Left lung (tissue), 10 donors: ENCODE data around the gene CHRND. TPM values are rescaled to one million over a fixed set of nuclear protein-coding genes. Genes with fewer than 3 reads are reported as not detected.

Source experiments
- ATAC-seq: fragments of 200-7000 bp; cut with Tn5 transposase; one replicate; pipeline ENCODE4 v1.9.1; 2020; ENCODE audit warnings: moderate library complexity
- DNase-seq, 4 donors: peaks; one replicate each; pipeline ENCODE4 v3.0.0-alpha.2; 2013 to 2020
- H3K27ac ChIP-seq, 2 donors: fragments of 200-600 bp; sonication (generic) in 1 of 2; one replicate each; pipeline versions ENCODE4 v1.5.0 to v1.8.0; 2020 to 2021
- H3K27me3 ChIP-seq, 2 donors: fragments of 200-600 bp; sonication (generic) in 1 of 2; one replicate each; pipeline versions ENCODE4 v1.5.0 to v1.8.0; 2020 to 2021
- H3K36me3 ChIP-seq, 2 donors: fragments of 200-600 bp; sonication (generic) in 1 of 2; one replicate each; pipeline versions ENCODE4 v1.5.0 to v1.8.0; 2020 to 2021
- H3K4me1 ChIP-seq, 2 donors: fragments of 200-600 bp; one replicate each; pipeline ENCODE4 v1.8.0; 2021
- H3K4me3 ChIP-seq, 2 donors: fragments of 200-600 bp; sonication (generic) in 1 of 2; one replicate each; pipeline versions ENCODE4 v1.5.0 to v1.8.0; 2020 to 2021; ENCODE audit warnings: mild to moderate bottlenecking in 1 of 2
- H3K9me3 ChIP-seq, 2 donors: fragments of 200-600 bp; sonication (generic) in 1 of 2; one replicate each; pipeline versions ENCODE4 v1.5.0 to v1.8.0; 2020 to 2021
- CTCF ChIP-seq, 2 donors: fragments of 200-600 bp; sonication (generic) in 1 of 2; IDR thresholded peaks; one replicate each; pipeline versions ENCODE4 v1.5.0 to v1.8.0; 2021; ENCODE audit warnings: antibody characterized with exemption in 2 of 2
- intact Hi-C, 2 donors: fragments of 100-400 bp; cut with DNase I; formaldehyde crosslinking; loops; one replicate each; pipeline versions ENCODE4 v1.11.2 to v1.14.2; 2022
- polyA plus RNA-seq, 6 donors: library from polyadenylated mRNA; unstranded; fragments of 120-200 nt; gene quantifications; one replicate each; pipeline ENCODE4 v1.2.1, GENCODE V29; 2013; ENCODE audit not compliant: insufficient read length in 6 of 6
- total RNA-seq, 2 donors: library from RNA; stranded (reverse); fragmentation: NEBNext Ultra II Directional; extraction: Animal tissue kit (Norgen Biotek cat#: 25700); gene quantifications; one replicate each; pipeline ENCODE4 v1.2.1, GENCODE V29; 2021
- donor health status: DM: no; HTN: yes; CAD: no.
- donor health status: DM: no; HTN: no; CAD: no.

CHRND gene
- total and polyA plus RNA-seq, 8 donors: not detected

GRCh38 chr2:232584238-232584637 is 58.3 kb downstream of the CHRND start:
- no peaks in the 10 kb centered on the region for H3K9me3 ChIP-seq
- DNase-seq: no peak
- peaks cover 0 to 42% of the 10 kb centered on the region in 2 donors for H3K36me3 ChIP-seq
- ATAC-seq: no peak
- TF ChIP-seq CTCF (IDR thresholded peaks at IDR 0.05): no peak
- H3K4me1 ChIP-seq: peaks cover 2 to 4% of the 10 kb centered on the region in 2 donors
- no peak overlapping the region for H3K27ac ChIP-seq
- no peaks in the 10 kb centered on the region for H3K27me3 ChIP-seq
- intact Hi-C loops: no loop called here
- no peak overlapping the region for H3K4me3 ChIP-seq

Other genes starting within 250 kb of the CHRND start
- 10 to 100 TPM in 1 of 2 donors, 1 to 10 TPM in 1; 3.1 to 14.1 TPM for gene ALPP, start 147.4 kb upstream of the CHRND start, total RNA-seq
- under 1 TPM in 3 of 6 donors, not detected in 3; 0.07 to 0.18 (median 0.11) TPM for gene ALPP, start 147.4 kb upstream of the CHRND start, polyA plus RNA-seq
- under 1 TPM in 1 of 2 donors, not detected in 1; 0.16 TPM for gene ALPG, start 119.3 kb upstream of the CHRND start, total RNA-seq
- gene ALPG, start 119.3 kb upstream of the CHRND start, polyA plus RNA-seq: under 1 TPM in 1 of 6 donors, not detected in 5; 0.08 TPM
- not detected for gene ALPI, start 70.0 kb upstream of the CHRND start, total RNA-seq
- gene ALPI, start 70.0 kb upstream of the CHRND start, polyA plus RNA-seq: not detected
- gene ECEL1, start 38.3 kb upstream of the CHRND start, total RNA-seq: under 1 TPM; 0.10 to 0.17 TPM
- under 1 TPM; 0.24 to 0.64 (median 0.45) TPM for gene ECEL1, start 38.3 kb upstream of the CHRND start, polyA plus RNA-seq
- not detected for gene PRSS56, start 5.8 kb upstream of the CHRND start, total RNA-seq
- not detected for gene PRSS56, start 5.8 kb upstream of the CHRND start, polyA plus RNA-seq
- not detected for gene CHRNG, start 13.5 kb downstream of the CHRND start, total RNA-seq
- under 1 TPM in 4 of 6 donors, not detected in 2; 0.07 to 0.35 (median 0.13) TPM for gene CHRNG, start 13.5 kb downstream of the CHRND start, polyA plus RNA-seq
- 1 to 10 TPM; 3.7 to 3.8 TPM for gene TIGD1, start 24.4 kb downstream of the CHRND start, total RNA-seq
- gene TIGD1, start 24.4 kb downstream of the CHRND start, polyA plus RNA-seq: 10 to 100 TPM in 5 of 6 donors, 1 to 10 TPM in 1; 9.6 to 12.4 (median 11.3) TPM
- gene EIF4E2, start 24.5 kb downstream of the CHRND start, total RNA-seq: 10 to 100 TPM; 67.4 to 71.1 TPM
- gene EIF4E2, start 24.5 kb downstream of the CHRND start, polyA plus RNA-seq: 100 to 1,000 TPM in 3 of 6 donors, 10 to 100 TPM in 3; 91.3 to 108 (median 98.3) TPM
- 1 to 10 TPM; 3.8 to 5.5 TPM for gene EFHD1, start 107.4 kb downstream of the CHRND start, total RNA-seq
- 10 to 100 TPM in 1 of 6 donors, 1 to 10 TPM in 5; 3.5 to 13.6 (median 5.0) TPM for gene EFHD1, start 107.4 kb downstream of the CHRND start, polyA plus RNA-seq
- 10 to 100 TPM; 56.2 to 76.6 TPM for gene GIGYF2, start 171.2 kb downstream of the CHRND start, total RNA-seq
- 10 to 100 TPM; 59.2 to 66.3 (median 62.4) TPM for gene GIGYF2, start 171.2 kb downstream of the CHRND start, polyA plus RNA-seq